ENCODE measurements around the gene AKAP12. TPM values are rescaled to one million over a fixed set of nuclear protein-coding genes. Genes with fewer than 3 reads are reported as not detected.

AKAP12 gene
- total RNA-seq, 1 donor from 2014 or later: 430 TPM

- TF ChIP-seq CTCF (conservative IDR thresholded peaks at IDR 0.05; ENCODE audit: low read depth, low read length): no peak
- no peak for DNase-seq (ENCODE audit: low read depth)
- H3K4me3 ChIP-seq (ENCODE audit: low read depth, low read length): no peak overlapping the region
These were observed 78.2 kb downstream of the AKAP12 start for GRCh38 chr6:151317995-151318365.

GRCh38 chr6:151320140-151320539, 80.4 kb downstream of the AKAP12 start:
- no peak for DNase-seq (ENCODE audit: low read depth)
- H3K4me3 ChIP-seq (ENCODE audit: low read depth, low read length): no peak overlapping the region
- TF ChIP-seq CTCF (conservative IDR thresholded peaks at IDR 0.05; ENCODE audit: low read depth, low read length): no peak

- no peak overlapping the region for H3K4me3 ChIP-seq (ENCODE audit: low read depth, low read length)
- DNase-seq (ENCODE audit: low read depth): no peak
- no peak for TF ChIP-seq CTCF (conservative IDR thresholded peaks at IDR 0.05; ENCODE audit: low read depth, low read length)
These were observed 81.7 kb downstream of the AKAP12 start for GRCh38 chr6:151321438-151321837.

- no peak overlapping the region for H3K4me3 ChIP-seq (ENCODE audit: low read depth, low read length)
- no peak for DNase-seq (ENCODE audit: low read depth)
- TF ChIP-seq CTCF (conservative IDR thresholded peaks at IDR 0.05; ENCODE audit: low read depth, low read length): no peak
These were observed 82.8 kb downstream of the AKAP12 start for GRCh38 chr6:151322570-151322969.

- TF ChIP-seq CTCF (conservative IDR thresholded peaks at IDR 0.05; ENCODE audit: low read depth, low read length): peak; percentile 95
- H3K4me3 ChIP-seq (ENCODE audit: low read depth, low read length): no peak overlapping the region
- DNase-seq (ENCODE audit: low read depth): peak; percentile 29
These were observed 84.2 kb downstream of the AKAP12 start for GRCh38 chr6:151323791-151324487.

GRCh38 chr6:151324488-151324825, 84.7 kb downstream of the AKAP12 start:
- DNase-seq (ENCODE audit: low read depth): no peak
- no peak for TF ChIP-seq CTCF (conservative IDR thresholded peaks at IDR 0.05; ENCODE audit: low read depth, low read length)
- no peak overlapping the region for H3K4me3 ChIP-seq (ENCODE audit: low read depth, low read length)

Data from epithelial cell of proximal tubule (primary cell).